ENCODE results near the gene KPNA6. TPM values are rescaled to one million over a fixed set of nuclear protein-coding genes. Genes with fewer than 3 reads are reported as not detected.

The KPNA6 gene
- total RNA-seq, 2 donors from 2014 or later: 37.9 to 56.9 TPM

DNA sequence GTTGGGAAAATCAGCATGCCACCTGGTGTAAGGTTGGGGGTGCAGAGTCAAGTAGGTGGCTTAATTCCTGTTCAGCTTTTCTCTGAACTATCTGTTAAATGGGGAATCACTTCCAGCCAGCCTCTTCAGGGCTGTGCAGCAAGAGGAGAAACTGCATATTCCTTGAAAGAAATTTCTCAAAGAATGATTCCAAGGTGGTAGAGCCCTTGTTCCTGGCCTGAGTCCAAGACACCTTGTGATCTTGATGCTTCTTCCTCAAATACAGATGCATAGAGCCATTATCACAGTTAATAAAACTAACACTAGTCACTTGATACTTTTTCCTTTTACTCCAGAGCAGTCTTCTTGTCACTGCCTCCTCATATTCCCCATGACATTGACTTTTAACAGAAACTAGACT lies 76.8 kb downstream of the KPNA6 start:
- Histone ChIP-seq H3K4me3 (no peak overlapping the region), H3K27me3 (replicated peaks; ENCODE audit: insufficient read depth) (no peaks in the 10 kb centered on the region), H3K4me1 (replicated peaks) (no peaks in the 10 kb centered on the region), H3K9me3 (no peaks in the 10 kb centered on the region), H3K36me3 (peaks cover 0 to 23% of the 10 kb centered on the region in 2 donors), H3K27ac (no peak overlapping the region)
- intact Hi-C loops (cut with DNase I): loop anchor here (5.0 kb wide), 1 partner anchor 58 kb away; no protein-coding TSS in a partner anchor
- no peak for TF ChIP-seq POLR2AphosphoS5 (IDR thresholded peaks at IDR 0.05)
- TF ChIP-seq, protein P1, sequence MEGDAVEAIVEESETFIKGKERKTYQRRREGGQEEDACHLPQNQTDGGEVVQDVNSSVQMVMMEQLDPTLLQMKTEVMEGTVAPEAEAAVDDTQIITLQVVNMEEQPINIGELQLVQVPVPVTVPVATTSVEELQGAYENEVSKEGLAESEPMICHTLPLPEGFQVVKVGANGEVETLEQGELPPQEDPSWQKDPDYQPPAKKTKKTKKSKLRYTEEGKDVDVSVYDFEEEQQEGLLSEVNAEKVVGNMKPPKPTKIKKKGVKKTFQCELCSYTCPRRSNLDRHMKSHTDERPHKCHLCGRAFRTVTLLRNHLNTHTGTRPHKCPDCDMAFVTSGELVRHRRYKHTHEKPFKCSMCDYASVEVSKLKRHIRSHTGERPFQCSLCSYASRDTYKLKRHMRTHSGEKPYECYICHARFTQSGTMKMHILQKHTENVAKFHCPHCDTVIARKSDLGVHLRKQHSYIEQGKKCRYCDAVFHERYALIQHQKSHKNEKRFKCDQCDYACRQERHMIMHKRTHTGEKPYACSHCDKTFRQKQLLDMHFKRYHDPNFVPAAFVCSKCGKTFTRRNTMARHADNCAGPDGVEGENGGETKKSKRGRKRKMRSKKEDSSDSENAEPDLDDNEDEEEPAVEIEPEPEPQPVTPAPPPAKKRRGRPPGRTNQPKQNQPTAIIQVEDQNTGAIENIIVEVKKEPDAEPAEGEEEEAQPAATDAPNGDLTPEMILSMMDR (IDR thresholded peaks at IDR 0.05): no peak
- TF ChIP-seq POLR2A (IDR thresholded peaks at IDR 0.05): no peak
- no peak for DNase-seq (ENCODE audit: low spot score)

DNA sequence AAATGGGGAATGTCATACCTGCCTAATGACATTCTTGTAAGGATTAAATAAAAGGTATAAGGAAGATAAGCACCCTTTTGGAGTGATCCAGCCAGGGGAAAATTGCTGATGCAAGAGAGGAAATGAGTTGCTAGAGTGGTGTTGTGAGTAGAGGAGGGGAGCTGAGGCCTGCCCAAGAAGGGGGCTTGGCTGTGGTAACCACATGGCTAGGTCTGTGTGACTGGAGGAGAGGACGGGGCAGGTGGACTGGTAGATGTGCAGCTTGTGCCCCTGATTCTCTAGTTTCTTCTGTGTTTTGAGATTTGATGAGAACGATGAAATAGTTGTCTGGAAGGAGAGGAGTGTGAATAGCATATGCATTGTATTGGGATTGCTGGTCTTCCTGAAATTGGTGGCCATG lies 78.2 kb downstream of the KPNA6 start:
- Histone ChIP-seq H3K27me3 (replicated peaks; ENCODE audit: insufficient read depth) (no peaks in the 10 kb centered on the region), H3K4me1 (replicated peaks) (no peaks in the 10 kb centered on the region), H3K4me3 (no peak overlapping the region), H3K27ac (no peak overlapping the region), H3K9me3 (no peaks in the 10 kb centered on the region), H3K36me3 (peaks cover under 1 to 34% of the 10 kb centered on the region in 2 donors)
- intact Hi-C loops (cut with DNase I): no loop called here
- DNase-seq (ENCODE audit: low spot score): no peak
- TF ChIP-seq POLR2A (IDR thresholded peaks at IDR 0.05) (no peak), POLR2AphosphoS5 (IDR thresholded peaks at IDR 0.05) (no peak)
- TF ChIP-seq, protein P1 (IDR thresholded peaks at IDR 0.05): no peak
- 84% methylated on average over 2 of the region's 2 CpGs for WGBS

DNA sequence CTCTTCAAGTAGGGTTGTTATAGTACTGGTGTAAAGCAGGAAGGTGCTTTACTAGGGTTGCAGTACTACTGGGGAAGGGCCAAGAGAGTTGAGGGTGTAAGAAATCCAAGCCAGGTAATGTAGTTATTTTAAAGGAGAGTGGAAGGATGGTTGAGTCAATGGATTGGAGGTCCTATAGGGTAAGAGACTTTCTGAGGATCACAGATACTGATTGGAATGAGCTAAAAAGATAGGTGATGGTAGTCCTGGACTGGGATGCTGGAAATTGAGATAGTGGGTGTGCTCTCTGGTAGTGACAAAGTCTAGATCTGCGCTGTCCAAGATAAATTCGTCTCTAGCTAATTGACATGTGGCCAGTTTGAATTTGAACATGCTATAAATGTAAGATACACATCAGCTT lies 78.6 kb downstream of the KPNA6 start:
- DNase-seq (ENCODE audit: low spot score): no peak
- no peaks in the 10 kb centered on the region for H3K4me1 ChIP-seq (replicated peaks)
- whole genome bisulfite sequencing: 75% methylated on average over 2 of the region's 2 CpGs
- no peak overlapping the region for H3K27ac ChIP-seq
- TF ChIP-seq, protein P1 (IDR thresholded peaks at IDR 0.05): no peak
- no peak for TF ChIP-seq POLR2AphosphoS5 (IDR thresholded peaks at IDR 0.05)
- TF ChIP-seq POLR2A (IDR thresholded peaks at IDR 0.05): no peak
- H3K36me3 ChIP-seq: peaks cover 4 to 35% of the 10 kb centered on the region in 2 donors
- no peaks in the 10 kb centered on the region for H3K27me3 ChIP-seq (replicated peaks; ENCODE audit: insufficient read depth)
- no peak overlapping the region for H3K4me3 ChIP-seq
- intact Hi-C loops (cut with DNase I): no loop called here
- H3K9me3 ChIP-seq: no peaks in the 10 kb centered on the region

DNA sequence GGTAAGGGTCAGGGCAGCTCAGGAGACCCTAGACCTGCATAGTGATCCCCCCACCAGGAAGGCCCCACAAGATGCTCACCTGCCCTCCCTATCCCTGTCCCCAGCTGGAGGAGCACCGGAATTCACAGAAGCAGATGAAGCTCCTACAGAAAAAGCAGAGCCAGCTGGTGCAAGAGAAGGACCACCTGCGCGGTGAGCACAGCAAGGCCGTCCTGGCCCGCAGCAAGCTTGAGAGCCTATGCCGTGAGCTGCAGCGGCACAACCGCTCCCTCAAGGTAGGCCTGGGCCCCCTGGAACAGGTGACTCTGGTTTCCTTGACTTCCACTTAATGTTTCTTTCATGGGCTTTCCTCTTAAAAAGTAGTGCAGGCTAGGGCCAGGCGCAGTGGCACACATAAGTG lies 80.0 kb downstream of the KPNA6 start:
- H3K4me1 ChIP-seq (replicated peaks): no peaks in the 10 kb centered on the region
- no peak for DNase-seq (ENCODE audit: low spot score)
- no peaks in the 10 kb centered on the region for H3K9me3 ChIP-seq
- H3K36me3 ChIP-seq: peaks cover 10 to 49% of the 10 kb centered on the region in 2 donors
- H3K27me3 ChIP-seq (replicated peaks; ENCODE audit: insufficient read depth): no peaks in the 10 kb centered on the region
- H3K4me3 ChIP-seq: no peak overlapping the region
- TF ChIP-seq, protein P1 (IDR thresholded peaks at IDR 0.05): no peak
- TF ChIP-seq POLR2A (IDR thresholded peaks at IDR 0.05) (no peak), POLR2AphosphoS5 (IDR thresholded peaks at IDR 0.05) (no peak)
- WGBS: 97% methylated on average over 9 of the region's 9 CpGs
- intact Hi-C loops (cut with DNase I): no loop called here
- no peak overlapping the region for H3K27ac ChIP-seq

DNA sequence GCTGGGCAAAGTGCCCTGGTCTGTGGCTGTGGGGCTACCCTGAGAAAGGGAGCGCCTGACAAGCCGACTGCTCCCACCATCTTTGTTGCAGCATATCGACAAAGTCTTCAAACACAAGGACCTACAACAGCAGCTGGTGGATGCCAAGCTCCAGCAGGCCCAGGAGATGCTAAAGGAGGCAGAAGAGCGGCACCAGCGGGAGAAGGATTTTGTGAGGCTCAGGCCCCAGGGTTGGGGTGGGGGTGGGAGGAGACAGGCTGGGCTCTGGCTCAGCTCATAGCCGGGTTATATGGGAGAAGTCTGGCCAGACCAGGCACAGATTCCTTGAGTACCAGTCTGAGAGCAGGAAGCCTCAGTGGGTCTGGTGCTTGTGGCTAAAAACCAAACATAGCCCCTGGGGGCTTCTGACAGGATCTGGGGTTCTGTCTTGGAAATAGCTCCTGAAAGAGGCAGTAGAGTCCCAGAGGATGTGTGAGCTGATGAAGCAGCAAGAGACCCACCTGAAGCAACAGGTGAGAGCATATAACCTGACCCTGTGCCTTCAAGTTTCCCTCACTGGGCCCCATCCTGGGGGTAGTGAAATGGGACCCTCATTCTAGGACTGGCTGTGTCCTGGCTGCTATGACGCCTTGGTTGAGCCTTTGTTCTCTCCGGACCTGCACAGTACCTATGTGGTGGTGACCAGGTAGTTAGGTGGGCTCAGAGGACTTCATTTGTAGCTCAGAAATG lies 84.5 kb downstream of the KPNA6 start:
- TF ChIP-seq POLR2AphosphoS5 (IDR thresholded peaks at IDR 0.05) (no peak), POLR2A (IDR thresholded peaks at IDR 0.05) (no peak)
- TF ChIP-seq, protein P1 (IDR thresholded peaks at IDR 0.05): no peak
- no peaks in the 10 kb centered on the region for H3K27me3 ChIP-seq (replicated peaks; ENCODE audit: insufficient read depth)
- intact Hi-C loops (cut with DNase I): no loop called here
- H3K27ac ChIP-seq: no peak overlapping the region
- no peaks in the 10 kb centered on the region for H3K9me3 ChIP-seq
- WGBS: 95% methylated on average over 8 of the region's 8 CpGs
- H3K4me1 ChIP-seq (replicated peaks): no peaks in the 10 kb centered on the region
- H3K4me3 ChIP-seq: no peak overlapping the region
- peaks cover 28 to 72% of the 10 kb centered on the region in 2 donors for H3K36me3 ChIP-seq
- no peak for DNase-seq (ENCODE audit: low spot score)

Data from prostate gland (tissue), 2 donors.